Urinary bladder (tissue), 4 donors: ENCODE measurements around the gene NDOR1. TPM values are rescaled to one million over a fixed set of nuclear protein-coding genes. Genes with fewer than 3 reads are reported as not detected.

Experiments
- DNase-seq: peaks from one replicate; pipeline ENCODE4 v3.0.0-alpha.2; 2015; ENCODE audit errors: extremely low spot score
- H3K27ac ChIP-seq: one replicate; pipeline ENCODE4 v1.5.1; 2013; ENCODE audit warnings: low read depth, mild to moderate bottlenecking, moderate library complexity
- H3K36me3 ChIP-seq: one replicate; pipeline ENCODE4 v1.6.1; 2013; ENCODE audit warnings: mild to moderate bottlenecking, moderate library complexity; ENCODE audit not compliant: insufficient read depth
- H3K4me1 ChIP-seq: one replicate; pipeline ENCODE4 v1.6.1; 2013; ENCODE audit warnings: mild to moderate bottlenecking, moderate library complexity; ENCODE audit not compliant: insufficient read depth
- H3K4me3 ChIP-seq: one replicate; pipeline ENCODE4 v1.5.1; 2013; ENCODE audit warnings: low read depth, low read length
- WGBS: extraction: QIAGEN DNeasy Blood & Tissue Kit; methylation state at CpG from one replicate; pipeline ENCODE4 v1.1.7; 2013; 5-methylcytosine and 5-hydroxymethylcytosine counted together
- polyA plus RNA-seq: library from polyadenylated mRNA; stranded (reverse); fragments of 200-250 nt; gene quantifications from one replicate; pipeline ENCODE4 v1.2.3, GENCODE V29; 2013
- total RNA-seq: library from RNA; depleted of rRNA; stranded (reverse); fragments of >200 nt; gene quantifications from one replicate; pipeline ENCODE4 v1.2.3, GENCODE V29; 2014
- donor health status: healthy with polysubstance abuse.
- donor health status: healthy.

NDOR1 gene
- total RNA-seq (3.2 TPM), polyA plus RNA-seq (10.4 TPM)

DNA sequence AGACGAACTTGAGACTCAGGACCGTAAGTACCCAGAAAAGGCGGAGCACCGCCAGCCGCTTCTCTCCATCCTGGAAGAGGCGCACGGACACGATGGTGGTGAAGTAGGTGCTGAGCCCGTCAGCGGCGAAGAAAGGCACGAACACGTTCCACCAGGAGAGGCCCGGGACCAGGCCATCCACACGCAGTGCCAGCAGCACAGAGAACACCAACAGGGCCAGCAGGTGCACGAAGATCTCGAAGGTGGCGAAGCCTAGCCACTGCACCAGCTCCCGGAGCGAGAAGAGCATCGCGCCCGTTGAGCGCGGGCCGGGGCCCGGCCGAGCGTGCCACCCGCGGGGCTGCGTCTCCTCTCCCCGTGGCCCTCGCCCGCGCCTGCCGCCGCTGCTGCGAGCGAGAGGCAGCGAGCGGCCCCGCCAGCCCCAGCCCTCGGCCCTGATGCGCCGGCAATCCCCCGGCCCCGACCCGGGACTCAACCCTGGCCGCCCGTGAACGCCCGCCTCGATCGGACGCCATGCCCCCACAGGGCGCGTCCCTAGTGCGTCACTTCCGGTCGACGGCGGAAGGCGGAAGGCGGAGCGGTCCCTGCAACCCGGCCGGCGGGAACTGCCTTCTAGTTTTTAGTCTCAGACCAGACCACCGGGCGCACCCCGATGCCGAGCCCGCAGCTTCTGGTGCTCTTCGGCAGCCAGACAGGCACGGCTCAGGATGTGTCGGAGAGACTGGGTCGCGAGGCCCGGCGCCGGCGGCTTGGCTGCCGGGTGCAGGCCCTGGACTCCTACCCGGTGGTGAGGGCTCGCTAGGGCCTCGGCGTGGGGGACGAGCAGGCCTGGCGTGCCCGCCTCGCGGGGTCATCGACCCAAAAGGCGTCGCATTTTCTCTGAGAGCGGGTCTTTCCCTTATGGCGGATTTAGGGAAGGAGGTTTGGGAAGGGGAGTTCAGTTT lies at the start of gene NDOR1, which contains the start of gene TMEM203:
TSS of gene NDOR1 (plus strand) at position 575 of the 944 bp plus-strand sequence. CDS start at position 653, 78 bp downstream.
TSS of gene TMEM203 (minus strand) at position 523 of the 944 bp plus-strand sequence. CDS start at position 289, 234 bp downstream.
- WGBS, result under 1% methylated on average over 98 of the region's 98 CpGs
- H3K4me1 ChIP-seq, result no peaks in the 10 kb centered on the region
- peak within 1 kb of the TSS; percentile 92 for H3K4me3 ChIP-seq
- H3K36me3 ChIP-seq, result no peaks in the 10 kb centered on the region
- H3K27ac ChIP-seq, result peak within 1 kb of the TSS; percentile 54
- DNase-seq, result peak; percentile 57

DNA sequence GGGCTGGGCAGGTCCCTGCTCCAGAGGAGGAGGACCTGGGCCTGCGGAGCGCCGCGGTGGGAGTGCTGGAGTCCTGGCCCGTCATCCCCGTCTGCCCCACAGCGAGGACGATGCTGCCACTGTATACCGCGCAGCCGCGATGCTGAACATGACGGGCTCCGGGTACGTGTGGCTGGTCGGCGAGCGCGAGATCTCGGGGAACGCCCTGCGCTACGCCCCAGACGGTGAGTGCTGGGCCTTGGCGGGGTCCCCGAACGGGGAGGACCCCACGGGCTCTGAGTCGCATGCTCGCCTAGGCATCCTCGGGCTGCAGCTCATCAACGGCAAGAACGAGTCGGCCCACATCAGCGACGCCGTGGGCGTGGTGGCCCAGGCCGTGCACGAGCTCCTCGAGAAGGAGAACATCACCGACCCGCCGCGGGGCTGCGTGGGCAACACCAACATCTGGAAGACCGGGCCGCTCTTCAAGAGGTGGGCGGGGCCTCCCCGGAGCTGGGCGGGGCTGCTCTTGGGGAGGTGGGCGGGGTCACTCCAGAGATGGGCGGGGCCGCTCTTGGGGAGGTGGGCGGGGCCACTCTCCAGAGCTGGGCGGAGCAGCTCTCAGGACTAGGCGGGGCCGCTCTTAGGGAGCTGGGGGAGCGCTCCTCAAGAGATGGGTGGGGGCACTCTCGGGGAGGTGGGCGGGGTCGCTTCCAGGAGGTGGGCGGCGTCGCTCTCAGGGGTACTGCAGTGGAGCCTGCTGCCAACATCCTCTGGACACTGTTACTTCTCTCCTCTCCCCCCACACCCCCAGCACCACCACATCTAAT lies 48.7 kb upstream of the NDOR1 start:
- H3K27ac ChIP-seq, result no peak overlapping the region
- H3K4me1 ChIP-seq, result no peaks in the 10 kb centered on the region
- 3% methylated on average over 65 of the region's 65 CpGs for WGBS
- H3K36me3 ChIP-seq, result no peaks in the 10 kb centered on the region
- no peak for DNase-seq
- H3K4me3 ChIP-seq, result peak overlapping the region; percentile 1

DNA sequence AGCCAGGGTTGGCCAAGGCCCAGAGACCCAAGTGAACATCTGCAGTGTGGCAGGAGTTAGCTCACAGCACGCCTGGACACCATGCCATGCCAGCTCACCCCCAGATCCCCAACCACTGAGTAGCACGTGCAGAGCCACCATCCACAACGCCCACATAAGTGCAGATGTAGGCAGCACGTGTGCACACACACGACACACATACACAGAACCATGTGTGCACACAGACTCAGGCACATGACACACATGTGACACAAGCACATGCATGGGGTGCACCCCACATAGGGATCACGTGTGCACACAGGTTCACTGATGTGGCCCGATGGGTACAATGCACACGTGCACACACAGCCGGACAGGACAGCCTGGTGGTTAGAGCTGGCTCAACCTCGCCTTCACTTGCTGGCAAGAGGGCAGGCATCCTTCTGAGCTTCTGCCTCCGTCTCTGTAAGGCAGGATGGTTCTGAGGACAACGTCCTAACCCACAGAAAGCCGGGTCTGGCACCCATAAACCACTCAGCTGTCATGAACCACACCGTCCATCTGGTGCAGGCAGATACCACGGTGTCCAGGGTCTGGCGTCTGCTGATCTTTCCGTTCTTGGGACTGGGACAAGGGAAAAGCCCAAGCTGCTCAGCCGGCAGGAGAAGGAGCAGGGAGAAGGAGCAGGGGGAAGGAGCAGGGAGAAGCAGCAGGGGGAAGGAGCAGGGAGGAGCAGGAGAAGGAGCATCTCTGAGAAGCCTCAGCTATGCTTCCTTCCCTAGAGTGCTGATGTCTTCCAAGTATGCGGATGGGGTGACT lies 47.7 kb upstream of the NDOR1 start:
- no peak overlapping the region for H3K4me3 ChIP-seq
- no peak overlapping the region for H3K27ac ChIP-seq
- H3K36me3 ChIP-seq, result no peaks in the 10 kb centered on the region
- 59% methylated on average over 19 of the region's 19 CpGs for WGBS
- no peak for DNase-seq
- H3K4me1 ChIP-seq, result peaks cover 1% of the 10 kb centered on the region

DNA sequence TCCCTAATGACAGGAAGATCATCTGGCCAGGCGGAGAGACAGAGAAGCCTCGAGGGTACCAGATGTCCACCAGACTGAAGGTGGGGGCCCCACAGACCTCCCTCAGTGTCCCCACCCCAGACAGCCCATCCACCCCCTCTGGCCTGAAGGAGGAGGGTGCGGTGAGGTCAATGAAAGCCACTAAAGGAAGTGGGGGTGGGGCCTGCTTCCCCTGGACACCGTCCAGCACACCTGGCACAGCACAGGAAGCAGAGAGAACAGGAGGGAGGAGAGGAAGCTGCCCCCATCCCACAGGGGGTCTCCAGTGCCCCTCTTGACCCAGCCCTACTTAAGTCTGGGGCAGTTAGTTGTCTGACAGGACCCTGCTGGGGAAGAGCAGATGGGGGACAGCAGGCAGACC lies 46.9 kb upstream of the NDOR1 start:
- no peaks in the 10 kb centered on the region for H3K36me3 ChIP-seq
- DNase-seq, result no peak
- 48% methylated on average over 4 of the region's 4 CpGs for whole genome bisulfite sequencing

DNA sequence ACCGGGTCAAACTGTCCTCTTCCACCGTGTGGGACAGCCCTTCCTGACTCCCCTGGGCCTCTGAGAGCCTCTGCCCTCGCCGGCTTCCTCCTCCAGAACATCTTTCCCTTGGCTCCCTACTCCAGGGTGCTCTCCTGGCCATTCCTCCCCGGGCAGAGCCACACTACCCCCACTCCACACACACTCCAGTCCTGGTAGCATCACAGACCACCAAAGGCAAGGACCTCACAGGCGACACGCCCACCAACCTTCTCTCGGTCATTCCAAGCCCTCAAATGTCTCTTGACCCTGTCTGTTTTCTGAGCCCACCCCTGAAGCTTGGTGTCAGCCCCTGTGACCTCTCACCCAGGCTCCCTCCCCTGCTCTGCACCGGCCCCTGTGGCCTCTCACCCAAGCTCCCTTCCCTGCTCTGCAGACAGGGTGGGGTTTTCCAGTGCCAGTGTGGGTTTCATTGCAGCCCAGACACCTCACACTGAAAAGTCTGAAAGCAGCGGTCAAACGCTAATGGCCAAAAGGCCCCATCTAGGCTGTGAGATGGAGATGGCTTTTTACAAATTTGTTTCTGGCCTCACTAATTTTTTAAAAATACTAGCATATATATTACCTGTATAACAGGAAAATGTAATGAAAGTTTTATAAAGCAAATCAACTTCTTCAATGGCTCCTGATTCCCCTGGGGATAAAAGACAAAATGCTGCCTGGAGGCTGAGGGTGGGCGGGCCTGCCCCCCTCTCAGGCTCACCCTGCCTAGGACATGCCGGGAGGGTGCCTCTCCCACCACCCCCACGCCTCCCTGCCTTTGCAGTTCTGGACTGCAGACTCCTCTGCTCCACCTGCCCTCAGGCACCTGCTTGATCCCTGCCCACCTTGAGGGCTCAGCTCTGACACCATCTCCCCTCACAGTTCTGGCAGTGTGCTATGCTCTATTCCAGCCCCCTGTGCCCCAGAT lies 46.1 kb upstream of the NDOR1 start:
- Histone ChIP-seq H3K27ac (no peak overlapping the region), H3K36me3 (no peaks in the 10 kb centered on the region), H3K4me1 (peaks cover 1% of the 10 kb centered on the region), H3K4me3 (no peak overlapping the region)
- 40% methylated on average over 14 of the region's 14 CpGs for WGBS
- DNase-seq, result no peak

More for the DNA sequence above, 46.9 kb upstream of the NDOR1 start:
- Histone ChIP-seq H3K4me3 (no peak overlapping the region), H3K4me1 (peaks cover 1% of the 10 kb centered on the region), H3K27ac (no peak overlapping the region)

DNA sequence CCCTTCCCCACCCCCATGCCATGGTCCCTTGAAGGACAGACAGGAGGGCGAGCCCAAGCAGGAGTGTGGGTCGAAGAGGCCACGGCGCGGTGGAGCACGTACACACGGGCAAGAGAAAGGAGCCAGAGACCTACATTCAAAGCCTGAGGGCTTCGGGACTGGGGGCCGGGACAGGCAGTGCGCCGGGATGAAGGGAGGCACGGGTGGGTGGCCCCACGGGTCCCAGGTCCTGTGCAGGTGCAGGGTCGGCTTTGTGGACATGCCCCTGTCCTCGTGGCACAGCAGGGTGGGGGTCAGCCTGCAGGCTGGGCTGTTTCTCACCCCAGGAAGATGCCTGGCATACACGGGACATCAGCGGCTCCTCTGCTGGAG lies 45.5 kb upstream of the NDOR1 start:
- H3K27ac ChIP-seq, result no peak overlapping the region
- WGBS, result 65% methylated on average over 17 of the region's 17 CpGs
- no peak overlapping the region for H3K4me3 ChIP-seq
- H3K4me1 ChIP-seq, result peaks cover 1% of the 10 kb centered on the region
- no peak for DNase-seq
- no peaks in the 10 kb centered on the region for H3K36me3 ChIP-seq

DNA sequence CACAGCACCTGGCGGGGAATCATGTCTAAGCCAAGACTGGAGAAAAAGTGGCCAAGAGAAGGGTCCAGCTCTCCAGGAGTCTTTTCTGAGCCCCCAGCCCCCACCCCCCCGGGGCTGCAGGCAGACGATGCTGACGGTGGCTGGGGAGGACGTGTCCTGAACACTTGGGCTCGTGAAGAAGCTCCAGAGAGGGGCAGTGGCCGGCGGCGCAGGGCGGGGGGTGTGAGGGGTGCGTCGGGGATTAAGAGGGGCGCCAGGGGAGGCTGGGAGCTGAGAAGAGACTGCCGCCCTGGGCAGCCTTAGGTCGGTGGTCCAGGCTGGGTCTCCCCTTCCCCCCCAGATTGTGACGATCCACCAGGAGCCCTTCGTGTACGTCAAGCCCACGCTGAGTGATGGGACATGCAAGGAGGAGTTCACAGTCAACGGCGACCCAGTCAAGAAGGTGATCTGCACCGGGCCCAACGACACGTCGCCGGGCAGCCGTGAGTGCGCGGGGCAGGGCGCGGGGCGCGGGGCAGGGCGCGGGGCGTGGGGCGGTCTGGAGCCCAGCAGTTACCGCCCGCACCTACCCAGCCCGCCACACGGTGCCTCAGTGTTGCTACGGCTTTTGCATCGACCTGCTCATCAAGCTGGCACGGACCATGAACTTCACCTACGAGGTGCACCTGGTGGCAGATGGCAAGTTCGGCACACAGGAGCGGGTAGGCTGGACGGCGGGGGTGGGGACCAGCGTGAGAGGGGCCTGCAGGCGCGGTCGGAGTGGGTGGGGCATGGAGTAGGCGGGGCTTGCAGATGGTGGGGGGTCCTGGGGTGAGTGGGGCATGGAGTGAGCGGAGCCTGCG lies 44.6 kb upstream of the NDOR1 start:
- no peak overlapping the region for H3K4me3 ChIP-seq
- H3K36me3 ChIP-seq, result no peaks in the 10 kb centered on the region
- WGBS, result 35% methylated on average over 56 of the region's 56 CpGs
- no peak overlapping the region for H3K27ac ChIP-seq
- no peak for DNase-seq
- H3K4me1 ChIP-seq, result peaks cover 1% of the 10 kb centered on the region

DNA sequence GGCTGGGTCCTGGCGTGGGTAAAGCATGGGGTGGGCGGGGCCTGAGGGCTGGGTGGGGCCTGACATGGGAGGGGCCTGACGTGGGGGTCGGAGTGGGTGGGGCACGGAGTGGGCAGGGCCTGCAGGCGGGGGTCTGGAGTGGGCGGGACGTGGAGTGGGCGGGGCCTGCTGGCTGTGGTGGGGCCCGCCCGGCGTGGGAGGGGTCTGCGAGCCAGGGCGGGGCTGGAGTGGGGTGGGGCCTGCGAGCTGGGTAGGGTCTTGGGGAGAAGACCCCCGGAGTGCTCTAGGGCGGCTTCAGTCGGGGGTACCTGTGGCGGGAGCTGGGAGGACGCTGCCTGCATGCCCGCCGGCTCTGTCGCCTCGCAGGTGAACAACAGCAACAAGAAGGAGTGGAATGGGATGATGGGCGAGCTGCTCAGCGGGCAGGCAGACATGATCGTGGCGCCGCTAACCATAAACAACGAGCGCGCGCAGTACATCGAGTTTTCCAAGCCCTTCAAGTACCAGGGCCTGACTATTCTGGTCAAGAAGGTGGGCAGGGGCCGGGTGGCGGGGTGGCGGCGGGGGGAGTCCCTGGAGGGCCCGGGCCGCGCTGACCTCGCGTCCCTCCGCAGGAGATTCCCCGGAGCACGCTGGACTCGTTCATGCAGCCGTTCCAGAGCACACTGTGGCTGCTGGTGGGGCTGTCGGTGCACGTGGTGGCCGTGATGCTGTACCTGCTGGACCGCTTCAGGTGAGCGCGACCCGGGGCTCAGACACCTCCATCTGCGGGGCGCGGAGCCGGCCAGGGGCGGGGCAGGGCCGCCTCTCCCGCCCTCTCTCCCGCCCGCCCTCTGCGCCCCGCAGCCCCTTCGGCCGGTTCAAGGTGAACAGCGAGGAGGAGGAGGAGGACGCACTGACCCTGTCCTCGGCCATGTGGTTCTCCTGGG lies 43.7 kb upstream of the NDOR1 start:
- WGBS, result 4% methylated on average over 69 of the region's 71 CpGs
- no peak overlapping the region for H3K4me3 ChIP-seq

DNA sequence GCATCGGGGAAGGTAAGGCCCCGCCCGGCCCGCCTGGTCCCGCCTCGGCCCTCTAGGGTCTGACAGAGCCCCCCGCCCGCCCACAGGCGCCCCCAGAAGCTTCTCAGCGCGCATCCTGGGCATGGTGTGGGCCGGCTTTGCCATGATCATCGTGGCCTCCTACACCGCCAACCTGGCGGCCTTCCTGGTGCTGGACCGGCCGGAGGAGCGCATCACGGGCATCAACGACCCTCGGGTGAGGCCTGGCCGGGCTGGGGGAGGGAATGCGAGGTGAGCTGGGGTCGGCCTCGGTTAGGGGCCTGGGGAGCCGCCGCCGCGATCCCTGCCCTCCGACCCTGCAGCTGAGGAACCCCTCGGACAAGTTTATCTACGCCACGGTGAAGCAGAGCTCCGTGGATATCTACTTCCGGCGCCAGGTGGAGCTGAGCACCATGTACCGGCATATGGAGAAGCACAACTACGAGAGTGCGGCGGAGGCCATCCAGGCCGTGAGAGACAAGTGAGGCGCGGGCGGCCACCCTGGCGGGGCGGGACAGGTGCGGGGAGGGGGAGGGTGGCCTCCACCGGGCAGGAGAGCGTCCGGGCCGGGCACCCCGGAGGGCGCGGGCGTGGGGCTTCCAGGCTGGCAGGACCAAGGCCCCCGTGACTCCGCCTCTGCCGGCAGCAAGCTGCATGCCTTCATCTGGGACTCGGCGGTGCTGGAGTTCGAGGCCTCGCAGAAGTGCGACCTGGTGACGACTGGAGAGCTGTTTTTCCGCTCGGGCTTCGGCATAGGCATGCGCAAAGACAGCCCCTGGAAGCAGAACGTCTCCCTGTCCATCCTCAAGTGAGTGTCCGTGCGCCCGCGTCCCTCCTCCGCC lies 42.8 kb upstream of the NDOR1 start:
- DNase-seq, result no peak
- Histone ChIP-seq H3K36me3 (no peaks in the 10 kb centered on the region), H3K4me1 (peaks cover 1% of the 10 kb centered on the region), H3K27ac (no peak overlapping the region), H3K4me3 (peak overlapping the region; percentile 17)
- WGBS, result 5% methylated on average over 74 of the region's 74 CpGs

More for the DNA sequence above, 43.7 kb upstream of the NDOR1 start:
- no peak for DNase-seq
- H3K4me1 ChIP-seq, result peaks cover 1% of the 10 kb centered on the region
- H3K36me3 ChIP-seq, result no peaks in the 10 kb centered on the region
- no peak overlapping the region for H3K27ac ChIP-seq

DNA sequence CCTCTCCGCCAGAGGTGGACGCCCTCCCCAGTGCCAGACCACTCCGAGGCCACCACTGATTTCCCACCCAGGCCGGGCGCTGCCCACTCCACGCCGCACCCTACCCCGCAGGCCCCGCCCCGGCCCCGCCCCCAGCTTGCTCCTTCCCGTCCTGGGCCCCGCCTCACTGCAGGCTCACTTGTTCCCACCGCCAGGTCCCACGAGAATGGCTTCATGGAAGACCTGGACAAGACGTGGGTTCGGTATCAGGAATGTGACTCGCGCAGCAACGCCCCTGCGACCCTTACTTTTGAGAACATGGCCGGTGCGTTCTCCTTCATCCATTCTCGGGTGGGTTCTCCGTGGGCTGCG lies 42.2 kb upstream of the NDOR1 start:
- DNase-seq, result no peak
- H3K4me1 ChIP-seq, result peaks cover 1% of the 10 kb centered on the region
- H3K27ac ChIP-seq, result no peak overlapping the region
- 29% methylated on average over 26 of the region's 26 CpGs for WGBS
- H3K36me3 ChIP-seq, result no peaks in the 10 kb centered on the region
- peak overlapping the region; percentile 17 for H3K4me3 ChIP-seq
